Parathyroid adenoma (tissue), 2 donors: ENCODE data around the gene VAC14.

ENCODE experiments used
- H2AFZ ChIP-seq: fragments of 300-600 bp; sonication (generic); one replicate; pipeline ENCODE4 v1.7.0; 2017; ENCODE audit warnings: antibody characterized with exemption, mild to moderate bottlenecking
- H3K27ac ChIP-seq: fragments of 300-600 bp; sonication (generic); one replicate; pipeline ENCODE4 v1.7.0; 2017
- H3K27me3 ChIP-seq: fragments of 300-600 bp; sonication (generic); one replicate; pipeline ENCODE4 v1.7.0; 2017; ENCODE audit warnings: low read length; ENCODE audit not compliant: control insufficient read depth, insufficient read depth
- H3K36me3 ChIP-seq: fragments of 300-600 bp; sonication (generic); one replicate; pipeline ENCODE4 v1.7.0; 2017; ENCODE audit warnings: low read length; ENCODE audit not compliant: control insufficient read depth, insufficient read depth
- H3K4me1 ChIP-seq: fragments of 300-600 bp; sonication (generic); one replicate; pipeline ENCODE4 v1.7.0; 2017; ENCODE audit warnings: control low read depth
- H3K4me2 ChIP-seq: fragments of 300-600 bp; sonication (generic); one replicate; pipeline ENCODE4 v1.7.0; 2017; ENCODE audit warnings: low read length
- H3K4me3 ChIP-seq: fragments of 300-600 bp; sonication (generic); one replicate; pipeline ENCODE4 v1.7.0; 2017; ENCODE audit warnings: low read depth, low read length
- H3K79me2 ChIP-seq: fragments of 300-600 bp; sonication (generic); one replicate; pipeline ENCODE4 v1.7.0; 2017; ENCODE audit warnings: control low read depth
- H3K9ac ChIP-seq: fragments of 300-600 bp; sonication (generic); one replicate; pipeline ENCODE4 v1.7.0; 2017; ENCODE audit warnings: mild to moderate bottlenecking
- H3K9me3 ChIP-seq: fragments of 300-600 bp; sonication (generic); one replicate; pipeline ENCODE4 v1.7.0; 2017; ENCODE audit warnings: low read length; ENCODE audit not compliant: control insufficient read depth
- TF ChIP-seq, protein P1 (sequence below): fragments of 300-600 bp; sonication (generic); IDR thresholded peaks from one replicate; pipeline ENCODE4 v1.7.0; 2017; ENCODE audit warnings: antibody characterized with exemption, mild to moderate bottlenecking
- donor health status: primary hyperparathyroidism.

The VAC14 gene

GRCh38 chr16:70712359-70712758 lies 88.6 kb downstream of the VAC14 start:
- H3K27ac ChIP-seq = no peak overlapping the region
- H3K27me3 ChIP-seq = no peaks in the 10 kb centered on the region
- no peak overlapping the region for H3K4me2 ChIP-seq
- H3K9me3 ChIP-seq = no peaks in the 10 kb centered on the region
- H2AFZ ChIP-seq = no peak overlapping the region
- H3K36me3 ChIP-seq = no peaks in the 10 kb centered on the region
- H3K4me3 ChIP-seq = no peak overlapping the region
- H3K4me1 ChIP-seq = peaks cover 35% of the 10 kb centered on the region
- no peak overlapping the region for H3K9ac ChIP-seq
- TF ChIP-seq, protein P1, sequence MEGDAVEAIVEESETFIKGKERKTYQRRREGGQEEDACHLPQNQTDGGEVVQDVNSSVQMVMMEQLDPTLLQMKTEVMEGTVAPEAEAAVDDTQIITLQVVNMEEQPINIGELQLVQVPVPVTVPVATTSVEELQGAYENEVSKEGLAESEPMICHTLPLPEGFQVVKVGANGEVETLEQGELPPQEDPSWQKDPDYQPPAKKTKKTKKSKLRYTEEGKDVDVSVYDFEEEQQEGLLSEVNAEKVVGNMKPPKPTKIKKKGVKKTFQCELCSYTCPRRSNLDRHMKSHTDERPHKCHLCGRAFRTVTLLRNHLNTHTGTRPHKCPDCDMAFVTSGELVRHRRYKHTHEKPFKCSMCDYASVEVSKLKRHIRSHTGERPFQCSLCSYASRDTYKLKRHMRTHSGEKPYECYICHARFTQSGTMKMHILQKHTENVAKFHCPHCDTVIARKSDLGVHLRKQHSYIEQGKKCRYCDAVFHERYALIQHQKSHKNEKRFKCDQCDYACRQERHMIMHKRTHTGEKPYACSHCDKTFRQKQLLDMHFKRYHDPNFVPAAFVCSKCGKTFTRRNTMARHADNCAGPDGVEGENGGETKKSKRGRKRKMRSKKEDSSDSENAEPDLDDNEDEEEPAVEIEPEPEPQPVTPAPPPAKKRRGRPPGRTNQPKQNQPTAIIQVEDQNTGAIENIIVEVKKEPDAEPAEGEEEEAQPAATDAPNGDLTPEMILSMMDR = no peak
- H3K79me2 ChIP-seq = peaks cover 4% of the 10 kb centered on the region

- H3K27me3 ChIP-seq = no peaks in the 10 kb centered on the region
- H3K79me2 ChIP-seq = peaks cover 10% of the 10 kb centered on the region
- no peak overlapping the region for H3K27ac ChIP-seq
- no peak overlapping the region for H3K9ac ChIP-seq
- no peak overlapping the region for H2AFZ ChIP-seq
- no peaks in the 10 kb centered on the region for H3K36me3 ChIP-seq
- peaks cover 35% of the 10 kb centered on the region for H3K4me1 ChIP-seq
- TF ChIP-seq, protein P1 = no peak
- H3K4me2 ChIP-seq = no peak overlapping the region
- no peaks in the 10 kb centered on the region for H3K9me3 ChIP-seq
- H3K4me3 ChIP-seq = no peak overlapping the region
Measured at GRCh38 chr16:70711211-70712031, 89.5 kb downstream of the VAC14 start.

- H3K4me2 ChIP-seq = no peak overlapping the region
- no peak overlapping the region for H3K27ac ChIP-seq
- no peak overlapping the region for H3K9ac ChIP-seq
Measured at GRCh38 chr16:70710422-70711210, 90.3 kb downstream of the VAC14 start.

GRCh38 chr16:70709942-70710341 lies 91.0 kb downstream of the VAC14 start:
- Histone ChIP-seq H3K4me2 (no peak overlapping the region), H3K27ac (no peak overlapping the region), H3K9me3 (no peaks in the 10 kb centered on the region), H2AFZ (no peak overlapping the region), H3K4me3 (no peak overlapping the region), H3K9ac (no peak overlapping the region), H3K4me1 (peaks cover 20% of the 10 kb centered on the region), H3K27me3 (no peaks in the 10 kb centered on the region), H3K36me3 (no peaks in the 10 kb centered on the region), H3K79me2 (peaks cover 10% of the 10 kb centered on the region)
- TF ChIP-seq, protein P1 = no peak

More at GRCh38 chr16:70710422-70711210, 90.3 kb downstream of the VAC14 start:
- Histone ChIP-seq H3K36me3 (no peaks in the 10 kb centered on the region), H3K27me3 (no peaks in the 10 kb centered on the region), H3K79me2 (peaks cover 10% of the 10 kb centered on the region), H3K4me1 (peaks cover 27% of the 10 kb centered on the region), H3K9me3 (no peaks in the 10 kb centered on the region), H3K4me3 (no peak overlapping the region), H2AFZ (no peak overlapping the region)
- TF ChIP-seq, protein P1 = no peak
